Glutamatergic neuron (in vitro differentiated cells): ENCODE results near the gene PANK4. TPM values are rescaled to one million over a fixed set of nuclear protein-coding genes. Genes with fewer than 3 reads are reported as not detected.

Source experiments
- DNase-seq: peaks from one replicate; pipeline ENCODE4 v3.0.0; 2022
- H3K27ac Mint-ChIP-seq: one replicate; pipeline ENCODE4 v1.8.0; 2020; ENCODE audit warnings: mild to moderate bottlenecking, mixed read lengths, inconsistent platforms; ENCODE audit not compliant: unreplicated experiment
- H3K27me3 Mint-ChIP-seq: one replicate; pipeline ENCODE4 v1.8.0; 2020; ENCODE audit warnings: mild to moderate bottlenecking, moderate library complexity, mixed read lengths, inconsistent platforms; ENCODE audit not compliant: unreplicated experiment
- H3K36me3 Mint-ChIP-seq: one replicate; pipeline ENCODE4 v1.8.0; 2020; ENCODE audit warnings: mild to moderate bottlenecking, mixed read lengths, inconsistent platforms; ENCODE audit not compliant: unreplicated experiment
- H3K4me1 Mint-ChIP-seq: one replicate; pipeline ENCODE4 v1.8.0; 2020; ENCODE audit warnings: mild to moderate bottlenecking, low read depth, mixed read lengths, inconsistent platforms; ENCODE audit not compliant: unreplicated experiment
- H3K4me3 Mint-ChIP-seq: one replicate; pipeline ENCODE4 v1.8.0; 2020; ENCODE audit warnings: mild to moderate bottlenecking, mixed read lengths, inconsistent platforms; ENCODE audit not compliant: unreplicated experiment
- H3K9me3 Mint-ChIP-seq: one replicate; pipeline ENCODE4 v1.8.0; 2020; ENCODE audit warnings: mild to moderate bottlenecking, moderate library complexity, mixed read lengths, inconsistent platforms; ENCODE audit not compliant: unreplicated experiment
- CTCF ChIP-seq: fragments of 200-600 bp; sonication (generic); IDR thresholded peaks from one replicate; pipeline ENCODE4 v1.5.0; 2021; ENCODE audit not compliant: partially characterized antibody, unreplicated experiment
- total RNA-seq: library from RNA; stranded (reverse); fragmentation: NEBNext Ultra II Directional; extraction: Animal tissue kit (Norgen Biotek cat#: 25700); gene quantifications from one replicate; pipeline ENCODE4 v1.2.1, GENCODE V29; 2021; ENCODE audit not compliant: unreplicated experiment

PANK4 gene
- total RNA-seq, 1 donor from 2014 or later: 58.5 TPM

GRCh38 chr1:2488688-2489087, 37.7 kb downstream of the PANK4 start:
- Mint-ChIP-seq H3K9me3 (peaks cover 6% of the 10 kb centered on the region), H3K27me3 (peaks cover 5% of the 10 kb centered on the region), H3K36me3 (peaks cover 23% of the 10 kb centered on the region), H3K4me1 (peaks cover 6% of the 10 kb centered on the region), H3K4me3 (no peak overlapping the region), H3K27ac (no peak overlapping the region)
- no peak for DNase-seq
- no peak for TF ChIP-seq CTCF

GRCh38 chr1:2486558-2486957, 39.8 kb downstream of the PANK4 start:
- no peak overlapping the region for H3K4me3 Mint-ChIP-seq
- peaks cover 23% of the 10 kb centered on the region for H3K36me3 Mint-ChIP-seq
- no peak for DNase-seq
- H3K4me1 Mint-ChIP-seq: peaks cover 3% of the 10 kb centered on the region
- H3K27ac Mint-ChIP-seq: no peak overlapping the region
- peaks cover 4% of the 10 kb centered on the region for H3K9me3 Mint-ChIP-seq
- H3K27me3 Mint-ChIP-seq: no peaks in the 10 kb centered on the region
- TF ChIP-seq CTCF: no peak

- Mint-ChIP-seq H3K4me1 (peaks cover 3% of the 10 kb centered on the region), H3K9me3 (peaks cover 4% of the 10 kb centered on the region), H3K36me3 (peaks cover 23% of the 10 kb centered on the region), H3K4me3 (no peak overlapping the region), H3K27ac (no peak overlapping the region), H3K27me3 (no peaks in the 10 kb centered on the region)
- no peak for TF ChIP-seq CTCF
- no peak for DNase-seq
Measured at GRCh38 chr1:2486041-2486440, 40.4 kb downstream of the PANK4 start.

GRCh38 chr1:2483970-2484369, 42.4 kb downstream of the PANK4 start:
- H3K4me1 Mint-ChIP-seq: peaks cover 3% of the 10 kb centered on the region
- TF ChIP-seq CTCF: no peak
- peak overlapping the region; percentile 26 for H3K4me3 Mint-ChIP-seq

GRCh38 chr1:2483026-2483425, 43.4 kb downstream of the PANK4 start:
- H3K36me3 Mint-ChIP-seq: peaks cover 13% of the 10 kb centered on the region
- H3K4me3 Mint-ChIP-seq: no peak overlapping the region
- DNase-seq: no peak
- no peaks in the 10 kb centered on the region for H3K27me3 Mint-ChIP-seq
- H3K27ac Mint-ChIP-seq: no peak overlapping the region
- TF ChIP-seq CTCF: no peak
- peaks cover 4% of the 10 kb centered on the region for H3K9me3 Mint-ChIP-seq
- H3K4me1 Mint-ChIP-seq: peaks cover 3% of the 10 kb centered on the region

More at GRCh38 chr1:2483970-2484369, 42.4 kb downstream of the PANK4 start:
- H3K9me3 Mint-ChIP-seq: peaks cover 6% of the 10 kb centered on the region
- H3K27ac Mint-ChIP-seq: peak overlapping the region; percentile 44
- H3K27me3 Mint-ChIP-seq: no peaks in the 10 kb centered on the region
- peaks cover 21% of the 10 kb centered on the region for H3K36me3 Mint-ChIP-seq
- DNase-seq: no peak
